ENCODE data around the gene P2RY2.

The P2RY2 gene

DNA sequence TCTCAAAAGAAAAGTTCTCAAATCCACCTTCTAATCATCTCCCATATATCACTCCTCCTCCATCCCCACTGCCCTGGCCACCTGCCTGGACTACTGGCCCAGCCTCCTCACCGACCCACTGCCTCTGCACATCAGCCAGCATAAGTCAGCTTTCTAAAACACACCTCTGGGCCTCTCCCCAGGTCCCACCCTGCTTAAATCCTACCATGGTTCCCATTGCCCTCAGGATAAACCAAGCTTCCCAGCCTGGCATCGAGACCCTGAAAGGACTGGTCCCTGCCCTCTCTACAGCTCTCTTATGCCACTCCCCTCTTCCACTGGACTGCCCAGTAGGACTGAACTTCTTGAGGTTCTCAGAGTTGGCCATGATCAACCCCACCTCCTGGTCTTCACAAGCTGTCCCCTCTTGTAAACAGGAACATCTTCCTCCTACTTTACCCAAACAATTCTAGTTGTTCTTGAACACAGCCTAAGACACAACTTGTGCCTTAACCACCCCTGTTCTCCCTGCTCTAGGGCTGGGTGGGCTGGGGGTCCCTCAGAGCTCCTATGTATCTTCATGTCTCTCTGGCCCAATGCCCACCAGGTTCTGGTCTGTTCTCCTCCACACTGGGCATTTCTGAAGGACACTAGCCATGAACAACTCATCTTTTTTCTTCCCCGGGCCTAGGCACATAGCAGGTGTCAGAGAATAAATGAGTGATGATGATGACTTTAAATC, 41.5 kb downstream of the P2RY2 start:
- no peaks in the 10 kb centered on the region for H3K27me3 ChIP-seq (ENCODE audit: insufficient read depth, poor library complexity, severe bottlenecking)
- no peak overlapping the region for H3K4me3 ChIP-seq (replicated peaks; ENCODE audit: insufficient read depth, low read length)
- no peak for DNase-seq (ENCODE audit: low read depth in 1 of 2, low spot score in 1 of 2)
- TF ChIP-seq, protein P1, sequence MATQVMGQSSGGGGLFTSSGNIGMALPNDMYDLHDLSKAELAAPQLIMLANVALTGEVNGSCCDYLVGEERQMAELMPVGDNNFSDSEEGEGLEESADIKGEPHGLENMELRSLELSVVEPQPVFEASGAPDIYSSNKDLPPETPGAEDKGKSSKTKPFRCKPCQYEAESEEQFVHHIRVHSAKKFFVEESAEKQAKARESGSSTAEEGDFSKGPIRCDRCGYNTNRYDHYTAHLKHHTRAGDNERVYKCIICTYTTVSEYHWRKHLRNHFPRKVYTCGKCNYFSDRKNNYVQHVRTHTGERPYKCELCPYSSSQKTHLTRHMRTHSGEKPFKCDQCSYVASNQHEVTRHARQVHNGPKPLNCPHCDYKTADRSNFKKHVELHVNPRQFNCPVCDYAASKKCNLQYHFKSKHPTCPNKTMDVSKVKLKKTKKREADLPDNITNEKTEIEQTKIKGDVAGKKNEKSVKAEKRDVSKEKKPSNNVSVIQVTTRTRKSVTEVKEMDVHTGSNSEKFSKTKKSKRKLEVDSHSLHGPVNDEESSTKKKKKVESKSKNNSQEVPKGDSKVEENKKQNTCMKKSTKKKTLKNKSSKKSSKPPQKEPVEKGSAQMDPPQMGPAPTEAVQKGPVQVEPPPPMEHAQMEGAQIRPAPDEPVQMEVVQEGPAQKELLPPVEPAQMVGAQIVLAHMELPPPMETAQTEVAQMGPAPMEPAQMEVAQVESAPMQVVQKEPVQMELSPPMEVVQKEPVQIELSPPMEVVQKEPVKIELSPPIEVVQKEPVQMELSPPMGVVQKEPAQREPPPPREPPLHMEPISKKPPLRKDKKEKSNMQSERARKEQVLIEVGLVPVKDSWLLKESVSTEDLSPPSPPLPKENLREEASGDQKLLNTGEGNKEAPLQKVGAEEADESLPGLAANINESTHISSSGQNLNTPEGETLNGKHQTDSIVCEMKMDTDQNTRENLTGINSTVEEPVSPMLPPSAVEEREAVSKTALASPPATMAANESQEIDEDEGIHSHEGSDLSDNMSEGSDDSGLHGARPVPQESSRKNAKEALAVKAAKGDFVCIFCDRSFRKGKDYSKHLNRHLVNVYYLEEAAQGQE (IDR thresholded peaks at IDR 0.05; ENCODE audit: insufficient replicate concordance, low read depth) = no peak
- TF ChIP-seq GABPA (IDR thresholded peaks at IDR 0.05; ENCODE audit: low read depth) (no peak), POLR2AphosphoS5 (IDR thresholded peaks at IDR 0.05; ENCODE audit: low read depth) (no peak)
- TF ChIP-seq, protein P2, sequence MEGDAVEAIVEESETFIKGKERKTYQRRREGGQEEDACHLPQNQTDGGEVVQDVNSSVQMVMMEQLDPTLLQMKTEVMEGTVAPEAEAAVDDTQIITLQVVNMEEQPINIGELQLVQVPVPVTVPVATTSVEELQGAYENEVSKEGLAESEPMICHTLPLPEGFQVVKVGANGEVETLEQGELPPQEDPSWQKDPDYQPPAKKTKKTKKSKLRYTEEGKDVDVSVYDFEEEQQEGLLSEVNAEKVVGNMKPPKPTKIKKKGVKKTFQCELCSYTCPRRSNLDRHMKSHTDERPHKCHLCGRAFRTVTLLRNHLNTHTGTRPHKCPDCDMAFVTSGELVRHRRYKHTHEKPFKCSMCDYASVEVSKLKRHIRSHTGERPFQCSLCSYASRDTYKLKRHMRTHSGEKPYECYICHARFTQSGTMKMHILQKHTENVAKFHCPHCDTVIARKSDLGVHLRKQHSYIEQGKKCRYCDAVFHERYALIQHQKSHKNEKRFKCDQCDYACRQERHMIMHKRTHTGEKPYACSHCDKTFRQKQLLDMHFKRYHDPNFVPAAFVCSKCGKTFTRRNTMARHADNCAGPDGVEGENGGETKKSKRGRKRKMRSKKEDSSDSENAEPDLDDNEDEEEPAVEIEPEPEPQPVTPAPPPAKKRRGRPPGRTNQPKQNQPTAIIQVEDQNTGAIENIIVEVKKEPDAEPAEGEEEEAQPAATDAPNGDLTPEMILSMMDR (IDR thresholded peaks at IDR 0.05; ENCODE audit: insufficient read depth, low read length) = no peak
- H3K27ac ChIP-seq (replicated peaks) = no peak overlapping the region

DNA sequence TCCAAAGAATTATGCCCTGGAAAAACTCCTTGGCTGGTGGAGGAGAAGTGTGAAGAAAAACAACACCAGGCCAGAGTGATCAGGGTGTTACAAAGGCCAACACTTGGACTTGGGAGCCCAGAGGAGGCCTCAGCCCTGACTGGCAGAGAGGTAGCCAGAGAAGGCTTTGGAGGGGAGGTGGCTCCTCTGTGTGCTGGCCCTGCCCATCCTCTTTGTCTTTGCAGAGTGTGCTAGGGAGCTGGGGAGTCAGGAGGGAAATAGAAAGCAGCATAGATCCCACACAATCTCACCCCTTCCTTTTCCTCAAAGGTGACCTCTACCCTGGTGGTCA, 42.0 kb downstream of the P2RY2 start:
- no peak for DNase-seq (ENCODE audit: low read depth in 1 of 2, low spot score in 1 of 2)
- no peak overlapping the region for H3K4me3 ChIP-seq (replicated peaks; ENCODE audit: insufficient read depth, low read length)
- TF ChIP-seq GABPA (IDR thresholded peaks at IDR 0.05; ENCODE audit: low read depth) (no peak), POLR2AphosphoS5 (IDR thresholded peaks at IDR 0.05; ENCODE audit: low read depth) (no peak), SPI1 (IDR thresholded peaks at IDR 0.05; ENCODE audit: borderline replicate concordance, low read depth) (no peak)
- TF ChIP-seq, protein P1 (IDR thresholded peaks at IDR 0.05; ENCODE audit: insufficient replicate concordance, low read depth) = no peak
- TF ChIP-seq, protein P2 (IDR thresholded peaks at IDR 0.05; ENCODE audit: insufficient read depth, low read length) = no peak
- H3K27ac ChIP-seq (replicated peaks) = no peak overlapping the region
- H3K27me3 ChIP-seq (ENCODE audit: insufficient read depth, poor library complexity, severe bottlenecking) = no peaks in the 10 kb centered on the region

DNA sequence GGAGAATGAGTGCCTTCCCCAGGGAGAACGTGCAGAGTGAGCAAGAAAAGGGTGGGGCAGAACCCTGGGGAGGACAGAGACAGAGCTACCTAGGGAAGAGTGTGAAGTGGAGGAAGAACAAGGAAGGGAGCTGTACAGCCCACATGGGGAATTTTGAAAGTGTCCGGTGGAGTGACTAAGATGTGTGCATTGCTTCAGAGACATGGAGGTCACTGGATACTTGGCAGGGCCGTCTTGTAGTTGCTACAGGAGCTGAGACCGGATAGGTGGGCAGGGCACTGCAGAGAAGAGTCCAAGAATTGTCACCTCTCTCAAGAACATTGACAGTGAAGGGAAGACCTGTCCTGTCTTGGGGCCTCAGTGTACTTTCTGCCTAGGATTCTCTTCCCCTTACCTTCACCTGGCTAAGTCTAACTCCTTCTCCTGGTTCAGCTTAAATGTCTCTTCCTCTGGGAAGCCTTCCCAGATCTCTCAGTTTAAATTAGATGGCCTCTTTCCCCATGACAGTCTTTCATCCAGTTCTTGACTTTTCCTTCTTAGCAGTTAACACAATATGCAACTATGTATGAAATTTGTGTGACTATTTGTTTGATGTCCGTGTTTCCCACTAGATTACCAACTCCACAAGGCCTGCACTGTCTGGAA, 44.9 kb downstream of the P2RY2 start:
- TF ChIP-seq, protein P2 (IDR thresholded peaks at IDR 0.05; ENCODE audit: insufficient read depth, low read length) = no peak
- TF ChIP-seq SPI1 (IDR thresholded peaks at IDR 0.05; ENCODE audit: borderline replicate concordance, low read depth) = no peak
- no peak for TF ChIP-seq POLR2AphosphoS5 (IDR thresholded peaks at IDR 0.05; ENCODE audit: low read depth)
- DNase-seq (ENCODE audit: low read depth in 1 of 2, low spot score in 1 of 2) = no peak
- Histone ChIP-seq H3K4me3 (replicated peaks; ENCODE audit: insufficient read depth, low read length) (no peak overlapping the region), H3K27ac (replicated peaks) (no peak overlapping the region), H3K27me3 (ENCODE audit: insufficient read depth, poor library complexity, severe bottlenecking) (no peaks in the 10 kb centered on the region)
